Thyroid gland (tissue), 4 donors: Measurements from ENCODE around the gene HSPB7.

Experiments used
- CTCF ChIP-seq, 6 experiments: fragments of 200-600 bp in 3 of 6; fragments of 450-650 bp in 3 of 6; sonication (generic) in 3 of 6; IDR thresholded peaks; one replicate each; pipeline ENCODE4 v1.5.1; 2016 to 2019; ENCODE audit warnings: antibody characterized with exemption in 6 of 6, mild to moderate bottlenecking in 2 of 6, inconsistent platforms in 1 of 6, moderate library complexity in 1 of 6
- POLR2A ChIP-seq, 2 donors: fragments of 450-650 bp; IDR thresholded peaks; one replicate each; pipeline ENCODE4 v1.6.1; 2017; ENCODE audit warnings: antibody characterized with exemption in 2 of 2, mild to moderate bottlenecking in 2 of 2, moderate library complexity in 1 of 2

GRCh38 chr1:15997637-15998280, 20.1 kb downstream of the HSPB7 start:
- TF ChIP-seq CTCF (IDR thresholded peaks at IDR 0.05) (no peak), POLR2A (IDR thresholded peaks at IDR 0.05) (no peak)
